Measurements from ENCODE around the gene NGF.

- TF ChIP-seq CTCF (conservative IDR thresholded peaks at IDR 0.05) (no peak), ZFX (IDR thresholded peaks at IDR 0.05) (no peak)
These were observed 390 bp upstream of the NGF start for GRCh38 chr1:115338457-115338820.
